GM19455 (cell line): Measurements from ENCODE around the gene OR2B6.
"Not testable (repeated sequence)": the region's sequence is repeated elsewhere in the genome, so short reads cannot be mapped to it uniquely, and the experiment has no call there.

Experiments
- ATAC-seq: cut with Tn5 transposase; IDR thresholded peaks from one replicate; pipeline ENCODE4 v1.9.1; 2021; ENCODE audit not compliant: unreplicated experiment

OR2B6 gene

GRCh38 chr6:27956941-27957340, at the start of gene OR2B6:
Gene OR2B6, plus strand, starts transcription at chr6:27957241. Its CDS starts 0 bp downstream, at chr6:27957241.
- ATAC-seq = no peak

GRCh38 chr6:27908017-27908416, 49.0 kb upstream of the OR2B6 start:
- ATAC-seq = no peak

GRCh38 chr6:27911956-27912446, 45.0 kb upstream of the OR2B6 start, which contains the start of gene OR2B2:
Gene OR2B2, minus strand, starts transcription at chr6:27912396. Its CDS starts 77 bp downstream, at chr6:27912319.
- ATAC-seq = no peak

- ATAC-seq = no peak
Observed at GRCh38 chr6:27922949-27923348, 34.1 kb upstream of the OR2B6 start.

- no peak for ATAC-seq
Observed at GRCh38 chr6:27924179-27924578, 32.9 kb upstream of the OR2B6 start.

- not testable (repeated sequence) for ATAC-seq
Observed at GRCh38 chr6:27928041-27928440, 29.0 kb upstream of the OR2B6 start.

- ATAC-seq = not testable (repeated sequence)
Observed at GRCh38 chr6:27929930-27930329, 27.1 kb upstream of the OR2B6 start.

- no peak for ATAC-seq
Observed at GRCh38 chr6:27931209-27931608, 25.8 kb upstream of the OR2B6 start.

- ATAC-seq = no peak
Observed at GRCh38 chr6:27940766-27941165, 16.3 kb upstream of the OR2B6 start.

GRCh38 chr6:27943072-27943471, 14.0 kb upstream of the OR2B6 start:
- ATAC-seq = not testable (repeated sequence)

GRCh38 chr6:27948237-27948636, 8.8 kb upstream of the OR2B6 start:
- ATAC-seq = no peak

- ATAC-seq = no peak
Observed at GRCh38 chr6:27951040-27951439, 6.0 kb upstream of the OR2B6 start.

GRCh38 chr6:27957516-27957915, 475 bp downstream of the OR2B6 start:
- no peak for ATAC-seq

- no peak for ATAC-seq
Observed at GRCh38 chr6:27962506-27962905, 5.5 kb downstream of the OR2B6 start.

- no peak for ATAC-seq
Observed at GRCh38 chr6:27966044-27966443, 9.0 kb downstream of the OR2B6 start.

- no peak for ATAC-seq
Observed at GRCh38 chr6:27966816-27967426, 9.9 kb downstream of the OR2B6 start.

GRCh38 chr6:27970444-27970843, 13.4 kb downstream of the OR2B6 start:
- ATAC-seq = no peak

- no peak for ATAC-seq
Observed at GRCh38 chr6:27972750-27973149, 15.7 kb downstream of the OR2B6 start.

- ATAC-seq = no peak
Observed at GRCh38 chr6:27977387-27977786, 20.3 kb downstream of the OR2B6 start.

- ATAC-seq = no peak
Observed at GRCh38 chr6:27978705-27979104, 21.7 kb downstream of the OR2B6 start.

GRCh38 chr6:27980111-27980510, 23.1 kb downstream of the OR2B6 start:
- no peak for ATAC-seq

- ATAC-seq = no peak
Observed at GRCh38 chr6:27986928-27987725, 30.1 kb downstream of the OR2B6 start.
